CD8-positive, alpha-beta memory T cell (primary cell): ENCODE data around the gene SLCO2A1. TPM values are rescaled to one million over a fixed set of nuclear protein-coding genes. Genes with fewer than 3 reads are reported as not detected.

Experiments used
- CTCF ChIA-PET: fragments of 350-600 bp; sonication (Branson Sonifier 250); formaldehyde crosslinking; loops from one replicate; lab custom pipeline; 2021; ENCODE audit warnings: antibody characterized with exemption; lab: Charles Lee
- POLR2A ChIA-PET: fragments of 350-600 bp; sonication (Branson Sonifier 250); formaldehyde crosslinking; loops from one replicate; lab custom pipeline; 2021; ENCODE audit warnings: antibody characterized with exemption; lab: Charles Lee
- DNase-seq, 5 donors: peaks; one replicate each; pipeline versions ENCODE4 v3.0.0 to v3.0.0-alpha.2; 2020 to 2022; ENCODE audit warnings: mixed read lengths in 1 of 5
- H3K27ac ChIP-seq: one replicate; pipeline ENCODE4 v1.7.0; 2013; ENCODE audit warnings: low read depth, mild to moderate bottlenecking, low read length, moderate library complexity
- H3K27me3 ChIP-seq: 2 replicates; pipeline ENCODE4 v1.7.0; 2013; ENCODE audit warnings: low read length, mild to moderate bottlenecking; ENCODE audit not compliant: insufficient read depth, poor library complexity, severe bottlenecking
- H3K36me3 ChIP-seq: 2 replicates; pipeline ENCODE4 v1.7.0; 2013; ENCODE audit warnings: mild to moderate bottlenecking, low read length, moderate library complexity; ENCODE audit not compliant: insufficient read depth
- H3K4me1 ChIP-seq: 2 replicates; pipeline ENCODE4 v1.7.0; 2013; ENCODE audit warnings: mild to moderate bottlenecking, low read length, moderate library complexity; ENCODE audit not compliant: insufficient read depth
- H3K4me3 ChIP-seq: 2 replicates; pipeline ENCODE4 v1.7.0; 2013; ENCODE audit warnings: mild to moderate bottlenecking, low read length
- H3K9me3 ChIP-seq: 2 replicates; pipeline ENCODE4 v1.7.0; 2013; ENCODE audit warnings: mild to moderate bottlenecking, low read length
- H3K27ac Mint-ChIP-seq, 8 donors: one replicate each; pipeline ENCODE4 v1.8.0; 2020 to 2021; ENCODE audit warnings: mixed read lengths in 8 of 8, mild to moderate bottlenecking in 6 of 8, inconsistent platforms in 3 of 8, moderate library complexity in 3 of 8
- H3K27me3 Mint-ChIP-seq, 2 donors: one replicate each; pipeline ENCODE4 v1.8.0; 2020 to 2021; ENCODE audit warnings: mixed read lengths in 2 of 2, mild to moderate bottlenecking in 1 of 2, moderate library complexity in 1 of 2
- H3K36me3 Mint-ChIP-seq, 3 donors: one replicate each; pipeline ENCODE4 v1.8.0; 2020 to 2021; ENCODE audit warnings: mixed read lengths in 3 of 3, inconsistent platforms in 1 of 3, mild to moderate bottlenecking in 1 of 3
- H3K4me1 Mint-ChIP-seq, 3 donors: one replicate each; pipeline ENCODE4 v1.8.0; 2020 to 2021; ENCODE audit warnings: mixed read lengths in 3 of 3, inconsistent platforms in 1 of 3, mild to moderate bottlenecking in 1 of 3
- H3K4me3 Mint-ChIP-seq, 7 donors: one replicate each; pipeline ENCODE4 v1.8.0; 2020 to 2021; ENCODE audit warnings: mixed read lengths in 7 of 7, mild to moderate bottlenecking in 6 of 7, moderate library complexity in 4 of 7, inconsistent platforms in 2 of 7
- H3K9me3 Mint-ChIP-seq, 5 donors: one replicate each; pipeline ENCODE4 v1.8.0; 2020 to 2022; ENCODE audit warnings: mixed read lengths in 5 of 5, mild to moderate bottlenecking in 3 of 5, moderate library complexity in 2 of 5, inconsistent platforms in 1 of 5
- polyA plus RNA-seq: library from polyadenylated mRNA; unstranded; fragments of 300-500 nt; fragmentation: Illumina TruSeq; gene quantifications from one replicate; pipeline ENCODE4 v1.2.3, GENCODE V29; 2021
- total RNA-seq, 2 experiments: library from RNA; stranded (reverse); gene quantifications; one replicate each; pipeline ENCODE4 v1.2.3, GENCODE V29; 2021

The SLCO2A1 gene
- total and polyA plus RNA-seq, 3 experiments from 2014 or later = not detected

DNA sequence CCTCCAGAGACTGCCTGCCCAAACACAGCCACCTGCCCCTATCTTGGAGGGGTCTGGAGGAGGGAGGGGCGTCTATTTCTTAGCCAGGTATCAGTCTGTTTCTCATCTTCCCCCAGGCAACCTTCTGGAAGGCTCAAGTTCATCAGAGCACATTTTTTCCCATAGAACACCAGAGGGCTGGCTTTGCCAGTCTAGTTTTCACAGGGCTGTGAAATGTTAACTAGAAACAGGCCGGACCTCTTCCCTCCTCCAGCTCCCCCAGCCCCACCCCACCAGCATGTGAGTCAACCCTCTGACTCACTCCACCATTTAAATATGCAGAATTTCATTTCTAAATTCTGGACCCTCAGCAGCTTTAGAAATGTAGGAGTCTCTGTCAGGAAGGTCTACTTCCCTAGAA, 66.9 kb downstream of the SLCO2A1 start:
- DNase-seq = no peak
- Mint-ChIP-seq H3K9me3 (no peaks in the 10 kb centered on the region), H3K4me3 (no peak overlapping the region), H3K36me3 (no peaks in the 10 kb centered on the region), H3K27ac (no peak overlapping the region), H3K4me1 (no peaks in the 10 kb centered on the region), H3K27me3 (peaks cover 0 to 2% of the 10 kb centered on the region in 2 donors)
- Histone ChIP-seq H3K4me1 (no peaks in the 10 kb centered on the region), H3K36me3 (no peaks in the 10 kb centered on the region), H3K9me3 (no peaks in the 10 kb centered on the region), H3K27ac (no peak overlapping the region), H3K27me3 (no peaks in the 10 kb centered on the region), H3K4me3 (no peak overlapping the region)
- CTCF ChIA-PET = no interaction called here
- POLR2A ChIA-PET = no interaction called here

DNA sequence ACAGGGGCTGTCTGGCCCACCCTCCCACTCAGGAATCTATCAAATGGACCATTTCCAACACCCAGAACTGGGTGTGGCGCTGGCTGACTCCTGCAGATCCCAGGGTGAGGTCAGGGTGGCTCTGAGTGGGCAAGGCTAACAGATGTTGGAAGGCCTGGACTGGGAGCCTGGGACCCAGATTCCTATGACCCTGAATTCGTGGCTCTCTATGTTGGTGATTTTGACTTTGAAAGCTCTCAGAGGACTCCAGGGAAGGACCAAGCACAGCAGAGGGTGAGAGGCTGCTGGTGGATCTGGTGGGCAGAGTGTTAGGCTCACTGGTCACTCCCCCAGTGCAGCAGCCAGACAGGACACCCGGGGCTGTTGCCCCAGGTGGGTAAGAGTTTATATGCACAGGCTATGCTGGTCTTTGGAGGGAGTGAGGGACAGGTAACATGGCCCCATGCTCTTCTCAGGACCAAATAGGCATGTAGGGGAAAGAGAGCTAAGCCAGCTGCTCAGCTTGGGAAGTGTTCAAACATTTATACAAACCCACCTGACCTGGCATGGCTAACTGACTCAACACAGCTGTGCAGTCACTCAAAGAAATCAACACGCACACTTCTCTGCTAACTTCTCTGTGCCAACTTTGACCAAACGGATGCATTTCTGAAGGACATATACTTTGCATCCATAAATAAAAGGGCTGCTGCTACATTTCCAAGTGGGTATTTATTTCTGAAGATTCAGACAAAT, 71.5 kb downstream of the SLCO2A1 start:
- Histone ChIP-seq H3K27ac (no peak overlapping the region), H3K4me3 (no peak overlapping the region), H3K9me3 (no peaks in the 10 kb centered on the region), H3K4me1 (no peaks in the 10 kb centered on the region), H3K36me3 (no peaks in the 10 kb centered on the region), H3K27me3 (no peaks in the 10 kb centered on the region)
- no peak overlapping the region for H3K4me3 Mint-ChIP-seq
- CTCF ChIA-PET = no interaction called here
- no peak overlapping the region for H3K27ac Mint-ChIP-seq
- POLR2A ChIA-PET = no interaction called here
- DNase-seq = no peak
- H3K36me3 Mint-ChIP-seq = no peaks in the 10 kb centered on the region
- H3K9me3 Mint-ChIP-seq = peaks cover 0 to 3% (median 0%) of the 10 kb centered on the region in 5 donors
- peaks cover 8 to 16% of the 10 kb centered on the region in 2 donors for H3K27me3 Mint-ChIP-seq
- no peaks in the 10 kb centered on the region for H3K4me1 Mint-ChIP-seq

DNA sequence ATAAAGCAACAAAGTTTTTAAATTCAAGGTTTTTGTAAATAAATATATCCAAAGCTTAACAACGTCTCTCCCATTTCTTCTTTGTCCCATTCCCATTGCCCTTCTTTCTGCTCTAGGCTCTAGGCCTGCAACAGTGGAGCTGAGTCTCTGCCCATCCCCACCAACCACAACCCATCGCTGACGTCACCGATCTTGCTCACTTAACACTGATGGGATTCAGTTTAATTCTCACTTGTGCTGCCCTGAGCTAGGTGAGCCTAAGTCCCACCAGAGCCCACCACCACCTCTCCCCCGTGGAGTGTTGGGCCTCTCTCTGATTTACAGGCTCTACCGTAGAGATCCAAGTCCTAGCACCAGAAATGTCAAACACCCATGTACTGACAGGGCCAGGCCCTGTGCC, 72.7 kb downstream of the SLCO2A1 start:
- Mint-ChIP-seq H3K4me3 (no peak overlapping the region), H3K27ac (no peak overlapping the region), H3K36me3 (no peaks in the 10 kb centered on the region), H3K27me3 (peaks cover 8 to 17% of the 10 kb centered on the region in 2 donors), H3K4me1 (no peaks in the 10 kb centered on the region), H3K9me3 (peaks cover 0 to 7% (median 0%) of the 10 kb centered on the region in 5 donors)
- no peak for DNase-seq
- POLR2A ChIA-PET = no interaction called here
- H3K4me3 ChIP-seq = no peak overlapping the region
- no peaks in the 10 kb centered on the region for H3K27me3 ChIP-seq
- CTCF ChIA-PET = no interaction called here
- H3K36me3 ChIP-seq = no peaks in the 10 kb centered on the region
- H3K4me1 ChIP-seq = no peaks in the 10 kb centered on the region
- H3K9me3 ChIP-seq = no peaks in the 10 kb centered on the region
- no peak overlapping the region for H3K27ac ChIP-seq

DNA sequence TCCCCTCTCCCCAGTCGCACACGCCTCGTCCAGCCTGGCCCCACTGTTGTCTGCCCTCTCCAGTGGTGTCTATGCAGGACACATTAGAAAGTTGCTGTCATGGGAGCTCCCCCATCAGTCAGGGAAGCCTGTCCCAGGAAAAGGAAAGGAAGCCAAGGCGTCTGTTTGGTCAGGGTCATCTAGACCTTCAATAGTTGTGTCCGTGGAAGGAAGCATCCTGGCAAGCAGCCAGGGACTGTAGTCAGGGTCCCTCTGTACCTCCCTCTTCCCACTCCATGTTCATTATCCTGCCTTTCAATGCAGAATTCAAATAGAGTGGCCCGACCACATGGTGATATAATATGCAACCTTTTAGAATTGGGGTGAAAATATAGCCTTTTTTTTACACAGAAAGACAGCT, 73.4 kb downstream of the SLCO2A1 start:
- no peaks in the 10 kb centered on the region for H3K36me3 ChIP-seq
- H3K4me3 Mint-ChIP-seq = no peak overlapping the region
- H3K9me3 Mint-ChIP-seq = peaks cover 0 to 7% (median 0%) of the 10 kb centered on the region in 5 donors
- peaks cover 8 to 17% of the 10 kb centered on the region in 2 donors for H3K27me3 Mint-ChIP-seq
- H3K4me1 Mint-ChIP-seq = no peaks in the 10 kb centered on the region
- no peak for DNase-seq
- no peak overlapping the region for H3K4me3 ChIP-seq
- ChIA-PET POLR2A (no interaction called here), CTCF (no interaction called here)
- no peaks in the 10 kb centered on the region for H3K36me3 Mint-ChIP-seq
- no peak overlapping the region for H3K27ac ChIP-seq
- no peaks in the 10 kb centered on the region for H3K4me1 ChIP-seq
- H3K9me3 ChIP-seq = no peaks in the 10 kb centered on the region
- no peaks in the 10 kb centered on the region for H3K27me3 ChIP-seq
- H3K27ac Mint-ChIP-seq = no peak overlapping the region

DNA sequence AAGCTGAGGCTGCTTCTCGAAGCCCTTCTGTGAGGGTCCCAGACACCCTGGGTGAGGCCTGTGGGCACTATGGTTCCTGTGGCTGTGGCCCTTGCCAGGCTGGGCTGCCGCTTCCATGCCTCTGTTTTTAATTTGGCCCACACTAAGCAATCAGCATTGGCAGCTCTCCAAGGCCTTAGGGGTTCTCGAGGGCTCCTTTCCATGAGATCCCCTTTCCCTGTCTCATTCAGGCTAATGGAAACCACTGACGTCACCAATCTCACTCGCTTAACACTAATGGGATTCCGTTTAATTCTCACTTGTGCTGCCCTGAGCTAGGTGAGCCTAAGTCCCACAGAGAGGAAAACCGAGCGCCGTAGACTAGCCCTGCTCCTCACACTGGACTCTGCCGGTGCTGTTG, 73.8 kb downstream of the SLCO2A1 start:
- ChIA-PET POLR2A (no interaction called here), CTCF (no interaction called here)
- Mint-ChIP-seq H3K27ac (no peak overlapping the region), H3K4me3 (no peak overlapping the region), H3K36me3 (no peaks in the 10 kb centered on the region), H3K27me3 (peaks cover 8 to 22% of the 10 kb centered on the region in 2 donors), H3K4me1 (no peaks in the 10 kb centered on the region), H3K9me3 (peaks cover 0 to 7% (median 0%) of the 10 kb centered on the region in 5 donors)
- DNase-seq = no peak
- Histone ChIP-seq H3K36me3 (no peaks in the 10 kb centered on the region), H3K27me3 (no peaks in the 10 kb centered on the region), H3K9me3 (no peaks in the 10 kb centered on the region), H3K4me1 (no peaks in the 10 kb centered on the region), H3K27ac (no peak overlapping the region), H3K4me3 (no peak overlapping the region)

DNA sequence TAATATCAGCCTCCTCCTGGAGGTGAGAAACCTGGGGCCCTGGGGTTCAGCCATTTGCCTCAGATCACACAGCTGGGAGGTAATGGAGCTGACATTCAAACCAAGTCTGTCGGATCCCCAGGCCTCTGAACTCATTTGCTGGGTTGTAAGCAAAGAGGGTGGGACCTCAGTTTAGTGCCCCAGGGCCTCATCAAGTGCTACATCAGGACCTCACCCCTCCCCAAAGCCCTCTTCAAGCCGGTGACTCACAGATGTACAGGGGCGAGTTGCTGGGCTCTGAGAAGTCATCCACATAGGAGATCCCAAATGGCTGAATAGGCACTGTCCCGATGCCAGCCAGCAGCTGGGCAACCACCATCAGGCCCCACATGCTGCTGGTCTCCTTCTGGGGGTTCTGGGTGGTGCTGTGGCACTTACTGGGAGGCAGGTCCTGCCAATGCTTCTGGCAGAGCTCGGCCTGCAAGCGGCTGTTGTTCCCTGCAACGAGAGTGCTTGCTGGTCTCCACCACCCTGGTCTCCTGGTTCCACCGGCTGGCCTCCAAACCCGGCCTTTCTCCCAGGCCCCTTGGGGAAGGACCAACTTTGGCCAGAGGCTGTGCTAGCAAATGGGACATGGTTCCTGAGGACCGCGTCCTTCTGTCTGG, 74.9 kb downstream of the SLCO2A1 start:
- Histone ChIP-seq H3K4me1 (no peaks in the 10 kb centered on the region), H3K36me3 (no peaks in the 10 kb centered on the region), H3K27me3 (no peaks in the 10 kb centered on the region), H3K4me3 (no peak overlapping the region), H3K9me3 (no peaks in the 10 kb centered on the region), H3K27ac (no peak overlapping the region)
- Mint-ChIP-seq H3K4me1 (no peaks in the 10 kb centered on the region), H3K27ac (no peak overlapping the region), H3K36me3 (no peaks in the 10 kb centered on the region), H3K9me3 (peaks cover 0 to 7% (median 0%) of the 10 kb centered on the region in 5 donors), H3K4me3 (no peak overlapping the region), H3K27me3 (peaks cover 8 to 22% of the 10 kb centered on the region in 2 donors)
- DNase-seq = no peak
- POLR2A ChIA-PET = no interaction called here
- CTCF ChIA-PET = no interaction called here

DNA sequence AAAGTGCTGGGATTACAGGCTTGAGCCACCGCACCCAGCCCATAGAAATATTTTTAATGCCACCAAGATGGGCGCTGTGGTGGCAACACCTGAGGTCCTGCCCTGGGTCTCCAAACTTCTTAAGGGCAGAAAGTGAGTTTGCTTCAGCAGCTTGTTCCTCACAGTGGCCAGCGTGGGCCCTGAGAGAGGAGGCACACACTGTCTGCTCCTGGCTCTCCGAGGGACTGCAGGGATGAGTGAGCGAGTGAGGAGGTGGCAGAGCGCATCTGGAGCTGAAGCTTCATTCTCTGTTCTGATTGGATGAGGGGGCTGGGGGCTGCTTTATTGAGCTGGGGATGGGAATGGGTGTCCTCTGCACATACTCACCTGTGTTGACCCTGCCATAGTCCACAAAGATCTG, 76.4 kb downstream of the SLCO2A1 start:
- Histone ChIP-seq H3K9me3 (no peaks in the 10 kb centered on the region), H3K4me1 (no peaks in the 10 kb centered on the region), H3K27ac (no peak overlapping the region), H3K36me3 (no peaks in the 10 kb centered on the region), H3K27me3 (no peaks in the 10 kb centered on the region), H3K4me3 (no peak overlapping the region)
- ChIA-PET CTCF (no interaction called here), POLR2A (no interaction called here)
- Mint-ChIP-seq H3K27ac (no peak overlapping the region), H3K27me3 (peaks cover 8 to 22% of the 10 kb centered on the region in 2 donors), H3K4me3 (no peak overlapping the region), H3K4me1 (no peaks in the 10 kb centered on the region), H3K36me3 (no peaks in the 10 kb centered on the region), H3K9me3 (peaks cover 0 to 7% (median 0%) of the 10 kb centered on the region in 5 donors)
- DNase-seq = no peak

DNA sequence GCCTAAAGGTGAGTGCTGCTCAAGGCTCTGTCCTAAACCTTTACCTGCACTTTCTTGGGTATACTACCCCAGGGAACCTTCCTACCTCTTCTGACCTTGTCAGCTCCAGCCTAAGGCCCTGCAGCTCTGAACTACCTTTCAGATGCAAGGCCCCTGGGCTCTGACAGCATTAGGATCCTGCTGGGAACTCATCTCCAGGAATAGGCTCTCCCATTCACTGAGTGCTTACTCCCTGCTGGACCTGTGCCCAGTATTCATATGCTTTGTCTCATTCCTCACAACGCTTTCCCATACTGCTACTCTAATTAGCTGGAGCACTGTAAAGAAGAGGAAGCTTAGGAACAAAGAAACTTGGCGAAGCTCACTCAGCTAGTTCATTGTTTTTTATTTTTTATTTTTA, 80.3 kb downstream of the SLCO2A1 start:
- no peaks in the 10 kb centered on the region for H3K36me3 Mint-ChIP-seq
- Histone ChIP-seq H3K4me1 (no peaks in the 10 kb centered on the region), H3K27ac (no peak overlapping the region), H3K4me3 (no peak overlapping the region), H3K9me3 (no peaks in the 10 kb centered on the region), H3K36me3 (no peaks in the 10 kb centered on the region), H3K27me3 (no peaks in the 10 kb centered on the region)
- ChIA-PET CTCF (no interaction called here), POLR2A (no interaction called here)
- H3K9me3 Mint-ChIP-seq = peaks cover 0 to 4% (median 0%) of the 10 kb centered on the region in 5 donors
- H3K4me1 Mint-ChIP-seq = no peaks in the 10 kb centered on the region
- no peak for DNase-seq
- H3K27ac Mint-ChIP-seq = no peak overlapping the region
- H3K4me3 Mint-ChIP-seq = no peak overlapping the region
- peaks cover 3 to 10% of the 10 kb centered on the region in 2 donors for H3K27me3 Mint-ChIP-seq
